Large intestine (tissue), 3 donors: ENCODE data around the gene MBD5. TPM values are rescaled to one million over a fixed set of nuclear protein-coding genes. Genes with fewer than 3 reads are reported as not detected.
A peak's percentile ranks its signal among the peaks of the same experiment; 100 is the strongest.

ENCODE experiments used
- DNase-seq, 2 donors: peaks; one replicate each; pipeline versions ENCODE4 v3.0.0 to v3.0.0-alpha.2; 2013
- H3K27ac ChIP-seq: one replicate; pipeline ENCODE4 v1.5.1; 2013; ENCODE audit warnings: low read length
- H3K27me3 ChIP-seq: 2 replicates; pipeline ENCODE4 v1.6.1; 2013; ENCODE audit warnings: low read length; ENCODE audit not compliant: control insufficient read depth, insufficient read depth
- H3K36me3 ChIP-seq: 2 replicates; pipeline ENCODE4 v1.6.1; 2013; ENCODE audit warnings: low read length; ENCODE audit not compliant: control insufficient read depth, insufficient read depth
- H3K4me1 ChIP-seq: one replicate; pipeline ENCODE4 v1.6.1; 2013; ENCODE audit warnings: low read length; ENCODE audit not compliant: control insufficient read depth, insufficient read depth
- H3K4me3 ChIP-seq: one replicate; pipeline ENCODE4 v1.5.1; 2013; ENCODE audit warnings: low read length
- H3K9me3 ChIP-seq: one replicate; pipeline ENCODE4 v1.6.1; 2013; ENCODE audit warnings: mild to moderate bottlenecking, low read depth, low read length, moderate library complexity; ENCODE audit not compliant: control insufficient read depth
- WGBS: methylation state at CpG from one replicate; pipeline ENCODE4 v1.1.5; 2013; ENCODE audit warnings: low lambda C conversion rate; ENCODE audit not compliant: insufficient coverage; 5-methylcytosine and 5-hydroxymethylcytosine counted together
- polyA plus RNA-seq: library from polyadenylated mRNA; unstranded; fragments of 120-200 nt; gene quantifications from one replicate; pipeline ENCODE4 v1.2.1, GENCODE V29; 2013

MBD5 gene
- polyA plus RNA-seq, 1 donor: 18.7 TPM

GRCh38 chr2:148103946-148104345 lies 83.1 kb downstream of the MBD5 start:
- Histone ChIP-seq H3K4me3 (no peak overlapping the region), H3K27ac (no peak overlapping the region), H3K36me3 (no peaks in the 10 kb centered on the region), H3K4me1 (no peaks in the 10 kb centered on the region), H3K9me3 (no peaks in the 10 kb centered on the region), H3K27me3 (no peaks in the 10 kb centered on the region)
- no peak for DNase-seq

GRCh38 chr2:148106331-148106730 lies 85.4 kb downstream of the MBD5 start:
- Histone ChIP-seq H3K36me3 (no peaks in the 10 kb centered on the region), H3K4me3 (no peak overlapping the region), H3K4me1 (no peaks in the 10 kb centered on the region), H3K27me3 (no peaks in the 10 kb centered on the region), H3K27ac (no peak overlapping the region), H3K9me3 (no peaks in the 10 kb centered on the region)
- no peak for DNase-seq

GRCh38 chr2:148108385-148108784 lies 87.5 kb downstream of the MBD5 start:
- Histone ChIP-seq H3K27ac (no peak overlapping the region), H3K4me3 (no peak overlapping the region), H3K27me3 (no peaks in the 10 kb centered on the region), H3K36me3 (no peaks in the 10 kb centered on the region), H3K4me1 (no peaks in the 10 kb centered on the region), H3K9me3 (no peaks in the 10 kb centered on the region)
- WGBS: 75% methylated on average over 2 of the region's 5 CpGs
- DNase-seq: no peak

- Histone ChIP-seq H3K4me1 (no peaks in the 10 kb centered on the region), H3K9me3 (no peaks in the 10 kb centered on the region), H3K27ac (no peak overlapping the region), H3K27me3 (no peaks in the 10 kb centered on the region), H3K4me3 (no peak overlapping the region), H3K36me3 (no peaks in the 10 kb centered on the region)
- WGBS: 100% methylated on average over 1 of the region's 1 CpG
- no peak for DNase-seq
These were observed 89.3 kb downstream of the MBD5 start for GRCh38 chr2:148110184-148110583.

GRCh38 chr2:148122788-148123187 lies 101.9 kb downstream of the MBD5 start:
- no peak for DNase-seq
- Histone ChIP-seq H3K27ac (no peak overlapping the region), H3K4me1 (no peaks in the 10 kb centered on the region), H3K4me3 (no peak overlapping the region), H3K9me3 (no peaks in the 10 kb centered on the region), H3K27me3 (no peaks in the 10 kb centered on the region), H3K36me3 (no peaks in the 10 kb centered on the region)

- Histone ChIP-seq H3K9me3 (no peaks in the 10 kb centered on the region), H3K27ac (no peak overlapping the region), H3K4me3 (no peak overlapping the region), H3K27me3 (no peaks in the 10 kb centered on the region), H3K4me1 (no peaks in the 10 kb centered on the region), H3K36me3 (no peaks in the 10 kb centered on the region)
- no peak for DNase-seq
- 100% methylated on average over 1 of the region's 2 CpGs for WGBS
These were observed 103.4 kb downstream of the MBD5 start for GRCh38 chr2:148124271-148124670.

GRCh38 chr2:148130581-148130980 lies 109.7 kb downstream of the MBD5 start:
- Histone ChIP-seq H3K27ac (no peak overlapping the region), H3K9me3 (no peaks in the 10 kb centered on the region), H3K27me3 (no peaks in the 10 kb centered on the region), H3K4me3 (no peak overlapping the region), H3K36me3 (no peaks in the 10 kb centered on the region), H3K4me1 (peaks cover 2% of the 10 kb centered on the region)
- peak in 1 of 2 donors; percentile 16 for DNase-seq
- no CpG with 5 or more reads among the region's 3 CpGs for WGBS

- H3K4me1 ChIP-seq: peaks cover 2% of the 10 kb centered on the region
- WGBS: 100% methylated on average over 1 of the region's 1 CpG
- DNase-seq: no peak
- no peak overlapping the region for H3K27ac ChIP-seq
- no peaks in the 10 kb centered on the region for H3K9me3 ChIP-seq
- no peaks in the 10 kb centered on the region for H3K27me3 ChIP-seq
- H3K36me3 ChIP-seq: no peaks in the 10 kb centered on the region
- no peak overlapping the region for H3K4me3 ChIP-seq
These were observed 111.5 kb downstream of the MBD5 start for GRCh38 chr2:148132412-148132811.

GRCh38 chr2:148135705-148136104 lies 114.8 kb downstream of the MBD5 start:
- WGBS: no CpG with 5 or more reads among the region's 3 CpGs
- Histone ChIP-seq H3K27ac (no peak overlapping the region), H3K4me3 (no peak overlapping the region), H3K27me3 (no peaks in the 10 kb centered on the region), H3K9me3 (no peaks in the 10 kb centered on the region), H3K4me1 (no peaks in the 10 kb centered on the region), H3K36me3 (no peaks in the 10 kb centered on the region)
- DNase-seq: no peak

GRCh38 chr2:148136441-148136840 lies 115.5 kb downstream of the MBD5 start:
- H3K4me3 ChIP-seq: no peak overlapping the region
- H3K4me1 ChIP-seq: no peaks in the 10 kb centered on the region
- H3K27ac ChIP-seq: no peak overlapping the region
- no peaks in the 10 kb centered on the region for H3K9me3 ChIP-seq
- 83% methylated on average over 1 of the region's 1 CpG for WGBS
- H3K27me3 ChIP-seq: no peaks in the 10 kb centered on the region
- no peak for DNase-seq
- H3K36me3 ChIP-seq: no peaks in the 10 kb centered on the region

- no peak overlapping the region for H3K4me3 ChIP-seq
- no peak for DNase-seq
- H3K27me3 ChIP-seq: no peaks in the 10 kb centered on the region
- H3K36me3 ChIP-seq: no peaks in the 10 kb centered on the region
- WGBS: no CpG with 5 or more reads among the region's 2 CpGs
- no peak overlapping the region for H3K27ac ChIP-seq
- no peaks in the 10 kb centered on the region for H3K9me3 ChIP-seq
- H3K4me1 ChIP-seq: no peaks in the 10 kb centered on the region
These were observed 141.1 kb downstream of the MBD5 start for GRCh38 chr2:148161909-148162435.
